ENCODE measurements around the gene CNTNAP4.
A peak's percentile ranks its signal among the peaks of the same experiment; 100 is the strongest.

CNTNAP4 gene

DNA sequence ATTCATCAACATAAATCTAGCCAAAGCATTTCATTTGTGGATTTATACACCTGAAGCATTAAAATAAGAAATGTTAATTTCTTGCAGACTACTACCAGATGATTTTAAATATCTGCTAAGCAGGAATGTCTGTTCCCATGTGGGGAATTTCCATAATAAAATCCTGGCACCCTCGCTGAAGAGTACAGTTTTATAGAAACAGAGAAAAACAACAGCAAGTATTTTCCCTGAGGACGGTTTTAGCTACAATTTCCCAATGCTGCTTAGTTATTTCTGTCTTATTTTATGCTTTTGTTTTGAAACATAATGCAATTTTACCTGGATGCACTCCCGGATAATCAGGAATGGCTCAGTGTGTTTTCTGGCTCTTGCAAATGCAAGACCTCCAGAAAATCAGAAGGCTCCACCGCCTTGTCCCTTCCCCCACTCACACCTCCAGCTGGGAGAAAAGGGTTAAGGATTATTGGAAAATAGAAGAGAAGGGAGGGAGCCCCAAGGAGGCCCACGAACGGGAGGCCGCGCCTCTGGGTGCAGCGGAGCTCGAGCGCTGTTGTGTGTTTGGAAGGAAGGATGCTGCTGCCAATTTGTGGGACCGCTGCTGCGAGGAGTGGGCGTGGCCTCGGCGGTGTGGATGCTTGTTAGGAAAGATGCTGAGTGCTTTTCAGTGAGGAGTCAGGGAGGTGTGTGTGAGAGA is at the start of gene CNTNAP4:
Gene CNTNAP4 (plus strand): TSS at position 657 of the 694 bp plus-strand sequence. CDS start 262 bp downstream, outside the sequence.
- DNase-seq = peak; percentile 7

DNA sequence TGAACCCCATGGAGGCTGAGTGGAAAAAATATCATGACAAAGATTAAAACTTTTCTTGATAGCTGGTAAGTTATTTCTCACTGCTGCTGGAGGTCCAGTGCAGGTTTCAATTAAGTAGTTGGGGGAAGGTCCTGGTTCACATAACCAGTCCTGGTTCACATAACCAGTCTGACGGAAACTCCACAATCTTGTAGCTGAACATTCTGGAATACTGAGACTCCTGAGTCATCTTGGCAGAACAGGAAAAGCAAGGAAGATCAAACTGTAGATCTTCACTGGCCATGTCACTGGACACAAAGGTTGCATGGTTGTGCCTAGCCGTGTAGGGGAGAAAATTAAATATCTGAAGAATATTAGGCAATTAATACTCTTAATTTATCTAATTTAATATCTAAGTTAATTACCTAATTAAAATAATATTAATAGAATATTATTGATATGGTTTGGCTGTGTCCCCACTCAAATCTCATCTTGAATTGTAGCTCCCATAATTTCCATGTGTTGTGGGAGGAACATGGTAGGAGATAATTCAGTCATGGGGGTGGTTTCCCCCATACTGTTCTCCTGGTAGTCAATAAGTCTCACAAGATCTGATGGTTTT is 48.6 kb upstream of the CNTNAP4 start:
- no peak for DNase-seq

DNA sequence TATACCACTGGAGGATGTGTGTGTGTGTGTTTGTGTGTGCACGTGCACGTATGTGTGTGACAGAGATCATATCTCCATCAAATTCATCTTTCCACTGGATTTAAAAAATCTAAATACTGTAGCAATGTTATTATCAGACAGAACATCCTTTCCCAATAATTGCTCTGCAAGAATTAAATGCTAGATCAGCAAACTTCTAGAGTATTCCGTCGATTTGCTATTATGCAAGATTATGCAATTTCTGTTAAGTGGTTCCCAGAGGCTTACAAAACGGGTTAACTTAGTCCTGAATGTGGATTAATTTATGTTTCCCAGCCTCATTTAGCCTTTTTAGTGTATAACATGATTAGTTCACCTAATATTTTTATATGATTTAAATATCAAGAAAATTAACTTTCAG is 44.5 kb upstream of the CNTNAP4 start:
- no peak for DNase-seq

GRCh38 chr16:76235025-76235424 is 42.2 kb upstream of the CNTNAP4 start:
- DNase-seq = no peak

- DNase-seq = no peak
Observed at GRCh38 chr16:76235426-76235825, 41.8 kb upstream of the CNTNAP4 start.

GRCh38 chr16:76237471-76237870 is 39.7 kb upstream of the CNTNAP4 start:
- DNase-seq = no peak

DNA sequence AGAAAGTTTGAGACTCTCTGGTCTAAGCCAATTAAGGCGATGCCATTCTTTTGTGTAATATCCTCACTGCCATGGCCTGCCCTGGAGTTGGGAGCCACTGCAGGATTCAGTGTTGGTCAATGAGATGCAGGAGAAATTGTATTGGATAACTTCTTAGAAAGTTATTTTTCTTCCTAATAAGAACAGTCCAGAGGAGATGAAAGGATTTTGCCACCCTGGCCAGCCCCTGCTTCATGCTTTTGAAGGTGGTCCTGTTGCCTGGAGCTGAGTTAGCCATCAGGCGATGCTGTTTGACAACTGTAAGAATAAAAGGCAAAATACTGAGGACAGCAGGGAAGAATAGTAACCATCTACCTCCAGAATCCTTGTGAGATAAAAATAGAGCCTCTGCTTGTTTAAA is 35.4 kb upstream of the CNTNAP4 start:
- DNase-seq = no peak

DNA sequence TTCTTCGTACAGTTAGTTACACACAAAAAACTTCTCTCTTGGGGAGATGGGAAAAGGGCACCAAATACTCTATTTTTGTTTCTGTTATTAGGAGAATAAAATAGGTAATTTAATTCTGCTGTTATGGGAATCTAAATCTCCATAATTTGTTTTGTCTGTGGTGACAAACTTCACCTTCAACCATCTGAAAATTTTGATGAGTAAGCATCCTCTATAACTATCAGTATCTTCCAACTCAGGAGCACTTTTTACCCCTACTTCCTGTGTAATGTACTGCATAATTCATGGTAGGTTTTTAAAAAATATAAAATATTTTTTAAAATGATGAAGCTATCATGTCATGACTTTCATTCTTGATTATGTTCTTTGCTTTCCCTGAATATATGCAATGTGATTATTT is 33.6 kb upstream of the CNTNAP4 start:
- DNase-seq = no peak

DNA sequence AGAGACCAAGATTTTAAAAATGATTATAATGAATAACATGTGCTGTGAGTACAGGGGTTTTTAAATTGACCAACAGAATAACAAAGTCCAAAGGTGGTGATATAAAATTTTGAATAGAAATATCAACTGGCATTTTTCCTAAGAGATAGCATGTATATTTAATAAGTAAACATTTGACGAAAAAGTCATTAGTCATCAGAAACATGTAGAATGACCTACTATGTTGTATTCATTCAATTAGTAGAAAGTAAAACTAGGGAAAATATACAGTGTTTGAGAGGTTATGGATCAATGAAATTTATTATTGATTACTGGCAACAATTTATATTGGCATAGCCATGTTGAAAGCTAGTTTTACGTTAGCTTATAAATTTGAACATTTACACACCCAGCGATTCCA is 30.6 kb upstream of the CNTNAP4 start:
- no peak for DNase-seq

DNA sequence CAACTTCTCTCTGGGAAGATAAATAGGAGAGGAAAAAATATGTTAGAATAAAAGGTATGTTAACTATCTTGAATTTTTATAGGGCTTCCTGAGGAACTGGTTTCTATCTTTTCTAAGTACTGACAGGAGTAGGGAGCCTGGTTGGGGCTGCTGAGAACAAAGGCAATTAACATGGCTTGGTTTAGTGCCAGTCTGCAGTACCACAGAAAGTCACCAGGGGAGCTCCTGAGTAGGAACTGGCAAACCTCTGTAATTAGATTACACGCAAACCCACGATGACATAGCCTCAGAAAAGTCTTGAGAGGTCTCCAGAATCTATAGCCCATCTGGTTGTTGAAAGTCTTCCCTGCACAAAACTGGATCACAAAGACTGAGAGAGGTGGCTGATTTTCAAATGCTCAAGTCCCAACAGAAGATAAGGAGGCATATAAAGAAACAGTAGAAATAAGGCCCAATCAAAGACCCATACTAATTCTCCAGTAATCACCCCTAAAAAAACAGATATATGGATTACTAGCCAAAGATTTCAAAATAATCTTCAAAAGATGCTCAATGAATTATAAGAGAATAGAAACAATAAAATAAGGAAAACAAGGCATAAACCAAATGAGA is 11.7 kb upstream of the CNTNAP4 start:
- DNase-seq = peak; percentile 45

- DNase-seq = no peak
Observed at GRCh38 chr16:76268824-76269223, 8.4 kb upstream of the CNTNAP4 start.

- no peak for DNase-seq
Observed at GRCh38 chr16:76277460-76278030, 344 bp downstream of the CNTNAP4 start.

DNA sequence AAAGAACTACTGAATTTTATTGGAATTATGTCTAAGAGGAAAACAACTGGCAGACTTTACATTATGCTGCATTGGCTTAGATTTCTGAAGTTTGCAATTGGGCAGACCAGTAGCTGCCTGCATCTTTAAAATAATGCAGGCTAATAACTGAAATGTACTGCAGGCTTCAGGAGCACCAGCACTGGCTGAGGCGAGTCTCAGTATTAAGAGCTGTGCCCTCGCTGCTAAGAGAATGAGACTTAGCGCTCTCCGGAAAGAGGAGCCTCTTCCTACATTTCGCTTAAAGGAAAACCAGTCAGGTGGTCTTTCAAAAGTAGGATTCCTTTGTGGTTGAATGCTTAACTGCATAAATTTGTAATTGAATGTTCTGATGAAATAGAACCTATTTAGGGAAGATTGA is 885 bp downstream of the CNTNAP4 start:
- DNase-seq = no peak

DNA sequence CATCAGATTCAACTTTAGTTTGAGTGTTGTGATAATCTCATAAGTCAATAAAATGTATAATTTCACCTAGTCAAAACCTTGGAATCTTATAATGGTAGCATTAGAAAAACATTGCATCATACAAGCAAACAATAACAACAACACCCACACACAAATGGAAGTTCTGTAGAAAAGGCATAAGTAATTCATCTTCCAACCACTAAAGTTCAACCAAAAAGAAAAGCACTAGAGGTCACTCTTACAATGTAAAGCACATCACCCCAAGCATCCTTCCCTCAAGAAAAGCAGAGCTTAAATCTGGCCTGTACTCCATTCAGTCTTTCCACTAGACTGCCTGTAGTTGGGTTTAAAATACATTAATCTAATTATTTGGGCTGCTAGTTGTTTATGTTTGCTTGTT is 1.8 kb downstream of the CNTNAP4 start:
- DNase-seq = peak; percentile 37

GRCh38 chr16:76280421-76281215 is 3.4 kb downstream of the CNTNAP4 start:
- DNase-seq = no peak

DNA sequence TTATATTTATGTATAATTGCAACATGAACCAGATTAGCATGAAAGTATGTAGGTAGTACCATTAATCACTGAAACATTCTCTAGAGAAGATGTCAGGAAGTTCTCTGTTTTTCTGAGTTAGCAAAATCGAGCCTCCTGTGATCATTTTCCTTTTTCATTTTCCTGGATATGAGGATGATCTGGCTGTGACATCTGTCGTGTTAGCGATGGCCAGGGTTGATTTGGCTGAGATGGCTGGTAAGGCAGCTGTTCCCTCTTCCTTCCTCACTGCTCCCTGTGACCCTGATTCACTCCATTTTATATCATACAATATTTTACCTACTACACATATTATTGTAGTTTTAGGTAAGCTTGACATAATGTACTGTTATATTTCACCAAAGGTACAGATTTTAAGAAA is 10.3 kb downstream of the CNTNAP4 start:
- DNase-seq = peak; percentile 6

DNA sequence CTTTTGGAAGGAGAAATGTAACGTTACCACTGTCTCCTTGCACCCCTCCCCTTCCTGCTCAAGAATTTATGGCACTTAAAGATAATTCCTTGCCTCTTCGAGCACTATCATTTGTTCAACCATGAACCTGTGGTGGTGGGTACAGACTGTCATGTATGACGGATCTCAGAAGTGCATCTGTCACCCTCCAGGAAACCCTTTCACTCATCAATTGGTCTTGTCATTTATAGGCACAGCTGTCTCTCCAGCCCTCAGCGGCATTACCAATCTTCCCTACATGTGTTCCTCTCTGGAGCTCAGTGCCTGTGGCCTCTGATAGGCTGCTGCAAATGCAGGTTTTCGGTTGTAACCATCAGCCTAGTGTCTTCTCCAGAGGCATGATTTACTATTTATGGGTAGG is 15.0 kb downstream of the CNTNAP4 start:
- no peak for DNase-seq

GRCh38 chr16:76293980-76294379 is 16.8 kb downstream of the CNTNAP4 start:
- peak; percentile 48 for DNase-seq

DNA sequence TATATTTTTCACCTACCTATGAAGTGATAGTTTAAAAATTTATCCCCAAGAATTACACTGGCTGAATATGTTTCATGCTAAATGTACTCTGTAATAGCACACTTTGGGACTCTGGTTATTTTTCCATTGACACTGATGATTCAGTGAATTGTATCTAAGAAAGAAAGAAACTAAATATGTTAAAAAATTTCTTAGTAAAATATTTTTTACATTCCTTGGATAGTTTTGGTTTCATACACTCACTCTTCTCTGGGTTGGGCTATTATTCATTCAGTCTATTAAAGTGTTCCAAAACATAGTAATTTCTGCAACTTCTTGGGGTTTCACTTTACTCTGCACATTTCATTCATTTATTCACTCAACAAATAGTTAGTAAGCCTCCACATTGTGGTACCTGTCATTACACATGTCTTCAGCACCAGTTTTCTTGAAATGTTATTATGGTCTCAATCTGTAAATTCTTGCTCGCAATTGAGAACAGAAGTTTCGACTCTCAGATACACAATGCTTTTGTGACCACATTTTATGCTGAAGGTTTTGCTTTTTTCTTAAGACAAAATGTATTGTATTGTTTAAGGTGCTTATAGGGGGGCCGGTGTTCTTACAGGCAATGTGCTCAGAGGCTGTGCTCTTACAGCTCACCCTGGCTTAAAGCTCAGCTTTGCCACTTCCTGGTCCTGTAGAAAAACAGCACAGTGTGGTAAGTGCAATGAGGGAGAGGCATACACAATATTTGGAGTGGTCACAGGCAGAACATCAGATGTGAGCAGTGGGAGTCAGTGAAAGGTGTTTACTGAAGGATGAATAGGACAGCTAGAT is 17.4 kb downstream of the CNTNAP4 start:
- DNase-seq = peak; percentile 76

DNA sequence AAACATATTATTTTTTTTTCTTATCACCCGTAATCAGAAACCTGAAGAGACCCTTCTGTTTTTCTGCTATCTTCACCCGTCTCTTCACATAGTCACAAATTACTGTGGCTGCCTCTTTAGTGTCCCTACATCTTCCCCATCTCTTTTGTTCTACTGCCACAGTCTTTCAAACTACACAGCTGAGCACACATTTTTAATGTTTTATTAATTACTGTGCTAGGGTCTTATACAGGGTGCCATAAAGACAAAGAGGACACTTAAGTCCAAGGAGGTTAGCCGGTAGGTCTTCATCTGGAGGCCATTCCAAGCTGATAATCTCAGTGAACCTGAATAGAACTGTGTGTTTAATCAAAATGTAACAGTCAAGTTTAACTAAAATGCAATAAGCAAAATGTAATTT is 20.7 kb downstream of the CNTNAP4 start:
- DNase-seq = no peak

- no peak for DNase-seq
Observed at GRCh38 chr16:76303637-76304314, 26.6 kb downstream of the CNTNAP4 start.

Measured in fibroblast of skin of right biceps (primary cell).